ENCODE measurements around the gene HOXB8. TPM values are rescaled to one million over a fixed set of nuclear protein-coding genes. Genes with fewer than 3 reads are reported as not detected.

HOXB8 gene
- polyA plus RNA-seq (ENCODE audit: insufficient read length): 44.8 TPM
- long read RNA-seq, donor 1, transcript HOXB8-203 (2 exons, 743 nt): major isoform, 29 of 44 reads
- long read RNA-seq, donor 1, transcript HOXB8-201 (2 exons, 1,823 nt): minor isoform, 15 of 44 reads
- long read RNA-seq, donor 1, partial matches to known transcripts: 0 of 44 reads
- long read RNA-seq, donor 1, other reads (novel, unspliced or antisense): 0 of 44 reads
- long read RNA-seq, donor 2, transcript HOXB8-203 (2 exons, 743 nt): major isoform, 18 of 64 reads
- long read RNA-seq, donor 2, transcript HOXB8-201 (2 exons, 1,823 nt): minor isoform, 13 of 64 reads
- long read RNA-seq, donor 2, partial matches to known transcripts: 33 of 64 reads
- long read RNA-seq, donor 2, other reads (novel, unspliced or antisense): 0 of 64 reads
- long read RNA-seq, donor 3, transcript HOXB8-203 (2 exons, 743 nt): major isoform, 10 of 52 reads
- long read RNA-seq, donor 3, transcript HOXB8-201 (2 exons, 1,823 nt): minor isoform, 7 of 52 reads
- long read RNA-seq, donor 3, partial matches to known transcripts: 35 of 52 reads
- long read RNA-seq, donor 3, other reads (novel, unspliced or antisense): 0 of 52 reads
- long read RNA-seq, donor 4, partial matches to known transcripts: 0 of 3 reads
- long read RNA-seq, donor 4, other reads (novel, unspliced or antisense): 0 of 3 reads
- long read RNA-seq, donor 5, transcript HOXB8-203 (2 exons, 743 nt): major isoform, 12 of 18 reads
- long read RNA-seq, donor 5, transcript HOXB8-201 (2 exons, 1,823 nt): minor isoform, 6 of 18 reads
- long read RNA-seq, donor 5, partial matches to known transcripts: 0 of 18 reads
- long read RNA-seq, donor 5, other reads (novel, unspliced or antisense): 0 of 18 reads
- long read RNA-seq, donor 6, transcript HOXB8-201 (2 exons, 1,823 nt): minor isoform, 6 of 23 reads
- long read RNA-seq, donor 6, transcript HOXB8-203 (2 exons, 743 nt): major isoform, 17 of 23 reads
- long read RNA-seq, donor 6, partial matches to known transcripts: 0 of 23 reads
- long read RNA-seq, donor 6, other reads (novel, unspliced or antisense): 0 of 23 reads
- long read RNA-seq, donor 7, transcript HOXB8-203 (2 exons, 743 nt): major isoform, 22 of 34 reads
- long read RNA-seq, donor 7, transcript HOXB8-201 (2 exons, 1,823 nt): minor isoform, 12 of 34 reads
- long read RNA-seq, donor 7, partial matches to known transcripts: 0 of 34 reads
- long read RNA-seq, donor 7, other reads (novel, unspliced or antisense): 0 of 34 reads
- long read RNA-seq, donor 8, transcript HOXB8-203 (2 exons, 743 nt): major isoform, 9 of 13 reads
- long read RNA-seq, donor 8, partial matches to known transcripts: 0 of 13 reads
- long read RNA-seq, donor 8, other reads (novel, unspliced or antisense): 0 of 13 reads

DNA sequence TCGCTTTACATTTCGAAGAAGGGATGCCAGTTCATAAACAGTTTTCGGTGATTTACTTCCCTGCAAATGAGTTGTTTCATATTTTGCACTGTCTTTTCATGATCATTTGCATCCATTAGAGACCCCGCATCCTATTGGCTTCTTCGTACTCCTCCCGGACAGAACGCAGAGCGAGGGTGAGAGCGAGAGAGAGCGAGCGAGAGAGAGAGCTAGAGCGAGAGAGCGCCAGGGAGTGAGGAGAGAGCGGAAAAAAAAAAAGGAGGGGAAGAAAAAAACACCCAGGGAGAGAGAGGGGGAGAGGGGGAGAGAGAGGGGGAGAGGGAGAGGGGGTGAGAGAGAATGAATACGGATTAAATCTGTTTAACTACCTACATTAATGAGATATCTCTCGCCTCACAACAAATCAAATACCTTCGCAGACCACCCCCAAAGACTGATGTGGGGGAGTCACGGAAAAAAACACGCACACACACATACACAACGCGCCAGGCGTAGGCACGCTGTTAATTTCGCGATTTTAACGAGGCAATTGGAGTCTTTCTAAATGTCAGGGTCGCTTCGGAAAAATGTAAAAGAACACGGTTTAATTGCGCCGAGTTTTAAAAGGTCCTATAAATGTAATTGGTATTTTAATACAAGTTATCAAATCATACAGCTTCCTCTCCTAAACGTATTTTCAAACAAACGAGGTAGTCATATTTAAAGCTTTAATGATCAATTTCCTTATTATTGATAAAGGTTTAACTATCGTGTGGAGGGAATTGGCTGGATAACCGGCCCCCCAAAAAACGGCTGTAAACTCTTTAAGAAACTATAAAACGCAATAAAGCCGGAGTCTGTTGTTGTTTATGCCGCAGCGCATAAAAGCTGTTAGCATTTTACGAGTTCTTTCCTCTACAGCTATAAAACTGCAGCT lies at the start of gene HOXB8:
HOXB8 (minus strand) TSS at position 246 of the 916 bp plus-strand sequence. CDS start 588 bp downstream, outside the sequence.
- no peak for DNase-seq

DNA sequence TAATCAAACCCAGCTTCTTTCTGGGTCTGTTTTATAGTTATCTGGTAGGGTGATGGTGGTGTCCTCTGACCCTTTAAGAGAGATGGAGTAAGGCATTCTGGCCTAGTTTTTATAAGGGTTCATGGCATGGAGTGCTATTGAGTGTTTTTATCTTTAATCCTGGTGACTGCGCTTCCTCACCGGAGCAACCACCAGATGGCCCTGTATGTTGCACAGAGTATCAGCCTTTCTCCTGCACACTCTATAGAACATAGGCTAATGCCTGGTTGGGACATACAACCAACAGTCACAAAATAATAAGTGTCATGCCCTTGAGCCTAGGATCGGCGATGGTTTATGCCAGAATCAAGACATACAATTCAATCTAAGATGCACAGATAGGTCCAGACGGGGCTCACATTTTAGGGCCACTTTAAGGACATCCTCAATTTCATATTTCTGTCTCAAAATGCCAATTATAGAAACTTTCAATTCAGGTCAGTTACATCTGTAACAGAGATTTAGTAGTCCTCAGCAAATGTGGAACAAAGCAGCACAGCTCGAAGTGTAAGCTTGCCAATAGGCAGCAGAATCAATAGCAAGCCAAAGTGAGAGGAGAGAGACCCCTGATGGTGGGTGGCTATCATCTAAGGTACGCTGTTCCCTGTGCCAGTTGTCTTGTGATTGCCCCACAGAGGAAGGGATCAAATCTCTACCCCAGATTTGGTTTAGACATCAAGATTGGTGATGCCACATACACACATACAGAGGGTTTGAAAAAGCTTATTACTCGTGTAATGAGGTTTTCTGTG lies 48.2 kb upstream of the HOXB8 start:
- no peak for DNase-seq

DNA sequence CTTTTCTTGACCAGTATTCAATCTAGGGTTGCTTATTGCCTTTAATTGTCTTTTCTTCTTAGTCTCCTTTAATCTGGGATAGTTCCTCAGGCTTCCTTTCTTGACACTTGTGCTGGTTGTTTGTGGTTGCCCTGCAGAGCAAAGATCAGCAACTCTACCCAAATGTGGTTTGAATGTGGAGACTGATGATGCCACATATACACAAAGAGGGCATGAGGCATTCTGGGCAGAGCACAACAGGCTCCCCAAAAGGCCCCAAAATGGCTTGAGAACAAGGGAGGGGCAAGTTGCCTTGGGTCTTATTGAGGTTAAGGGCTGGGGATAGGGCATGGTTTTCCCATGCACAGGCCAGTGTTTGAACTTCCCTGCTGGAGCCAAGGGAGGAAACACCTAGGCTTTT lies 40.8 kb upstream of the HOXB8 start:
- DNase-seq: no peak

DNA sequence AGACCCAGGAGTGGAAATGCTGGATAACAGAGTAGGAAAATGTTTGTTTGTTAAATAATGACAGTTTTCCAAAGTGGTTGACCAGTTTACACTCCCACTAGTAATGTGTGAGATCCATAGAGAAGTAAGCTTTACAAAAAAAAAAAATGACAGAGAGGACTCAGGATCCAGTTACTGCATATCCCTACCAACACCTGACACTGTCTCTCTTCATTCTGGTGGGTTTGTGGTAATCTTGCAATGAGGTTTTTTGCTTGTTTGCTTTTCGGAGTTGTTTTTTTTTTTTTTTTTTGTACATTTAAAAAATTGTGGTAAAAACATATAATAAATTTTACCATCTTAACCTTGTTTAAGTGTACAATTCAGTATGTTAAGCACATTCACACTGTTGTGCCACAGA lies 34.6 kb upstream of the HOXB8 start:
- no peak for DNase-seq

DNA sequence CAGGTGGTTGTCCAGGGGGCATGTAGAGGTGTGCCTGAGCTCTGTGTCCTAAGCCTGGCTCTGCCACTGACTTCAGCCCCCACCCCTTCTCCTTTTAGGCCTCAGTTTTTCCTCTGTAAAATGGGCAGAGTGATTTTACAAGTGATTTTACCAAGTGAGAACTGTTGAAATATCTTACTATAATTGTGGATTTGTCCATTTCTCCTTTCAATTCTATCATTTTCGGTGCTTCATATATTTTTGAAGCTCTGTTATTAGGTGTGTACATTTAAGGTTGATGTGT lies 32.8 kb upstream of the HOXB8 start:
- no peak for DNase-seq

DNA sequence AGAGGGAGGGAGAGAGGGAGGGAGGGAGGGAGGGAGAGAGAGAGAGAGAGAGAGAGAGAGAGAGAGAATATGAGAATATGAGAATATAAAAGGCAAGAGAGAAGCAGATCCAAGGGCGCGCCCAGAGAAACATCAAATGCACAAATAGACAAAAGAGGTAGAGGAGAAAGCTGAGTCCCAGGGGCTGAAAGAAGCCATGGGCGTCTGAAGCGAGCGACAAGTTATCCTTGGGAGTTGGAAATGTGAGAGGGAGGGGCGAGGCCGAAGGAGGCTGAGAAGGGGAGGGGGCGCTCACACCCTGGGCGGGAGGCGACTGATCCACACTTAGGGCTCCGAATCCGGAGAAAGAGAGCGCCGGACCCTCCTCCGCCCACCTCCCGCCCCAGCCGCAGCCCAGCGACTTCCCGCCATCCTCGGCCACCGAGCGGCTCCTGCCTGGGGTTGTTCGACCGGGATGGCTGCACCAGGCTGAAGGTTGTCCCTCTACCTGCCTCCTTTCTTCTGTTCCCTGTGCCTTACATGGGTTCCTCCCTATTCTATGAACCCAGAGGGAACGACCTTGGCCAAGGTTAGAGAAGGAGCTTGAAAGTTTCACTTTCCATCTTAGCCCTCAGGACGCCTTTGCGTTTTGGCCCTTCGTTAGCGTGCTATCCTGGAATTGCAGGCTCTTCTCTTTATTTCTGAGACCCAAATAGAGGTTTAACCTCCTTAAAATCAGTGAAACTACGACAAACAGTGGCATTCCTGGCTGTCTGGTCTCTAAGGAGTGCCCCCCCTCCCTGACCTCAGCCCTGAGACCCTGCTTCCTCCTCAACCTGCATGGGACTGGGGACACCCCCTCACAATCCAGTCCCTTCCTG lies 32.2 kb upstream of the HOXB8 start:
- DNase-seq: no peak

DNA sequence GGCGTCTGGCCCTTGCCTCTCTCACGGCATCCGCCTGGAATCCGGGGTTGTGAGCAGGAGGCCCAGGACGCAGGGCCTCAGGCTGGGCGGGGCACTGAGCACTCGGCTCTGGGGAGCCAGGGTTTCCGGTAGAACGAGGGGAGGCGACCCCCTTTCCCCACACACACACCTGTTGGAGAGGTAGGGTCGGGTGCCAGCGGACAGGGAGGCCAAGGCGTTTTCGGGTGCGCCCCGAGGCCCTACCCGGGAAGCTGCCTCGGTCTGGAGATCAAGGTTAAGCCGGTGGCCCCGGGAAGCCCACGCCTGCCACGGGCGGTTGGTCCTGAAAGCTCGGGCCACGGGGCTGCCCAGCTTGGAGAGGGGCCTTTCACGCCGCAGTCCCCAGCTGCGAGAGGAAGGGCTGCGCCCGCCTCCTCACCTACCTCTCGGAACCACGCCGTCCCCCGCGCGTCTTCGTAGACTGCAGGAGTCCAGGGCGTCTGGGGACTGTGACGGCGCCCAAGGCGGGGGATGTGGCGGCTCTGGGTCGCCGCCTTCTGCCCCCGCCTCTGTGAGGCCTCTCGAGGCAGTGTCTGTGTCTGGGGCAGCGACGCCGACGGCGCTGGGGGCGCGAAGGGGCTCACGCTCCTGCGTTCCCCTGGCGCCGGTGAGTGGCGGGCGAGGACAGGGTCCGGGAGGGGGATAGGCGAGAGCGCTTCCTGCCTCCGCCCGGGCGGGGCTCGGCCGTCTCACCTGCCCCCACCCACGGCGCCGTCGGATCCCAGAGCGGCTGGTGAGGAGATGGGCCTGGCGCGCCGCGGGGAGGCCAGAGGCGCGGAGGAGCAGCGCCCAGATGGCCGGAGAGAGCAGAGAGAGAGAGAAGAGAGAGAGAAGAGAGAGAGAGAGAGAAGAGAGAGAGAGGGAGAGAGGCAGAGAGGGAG lies 31.4 kb upstream of the HOXB8 start:
- DNase-seq: no peak

DNA sequence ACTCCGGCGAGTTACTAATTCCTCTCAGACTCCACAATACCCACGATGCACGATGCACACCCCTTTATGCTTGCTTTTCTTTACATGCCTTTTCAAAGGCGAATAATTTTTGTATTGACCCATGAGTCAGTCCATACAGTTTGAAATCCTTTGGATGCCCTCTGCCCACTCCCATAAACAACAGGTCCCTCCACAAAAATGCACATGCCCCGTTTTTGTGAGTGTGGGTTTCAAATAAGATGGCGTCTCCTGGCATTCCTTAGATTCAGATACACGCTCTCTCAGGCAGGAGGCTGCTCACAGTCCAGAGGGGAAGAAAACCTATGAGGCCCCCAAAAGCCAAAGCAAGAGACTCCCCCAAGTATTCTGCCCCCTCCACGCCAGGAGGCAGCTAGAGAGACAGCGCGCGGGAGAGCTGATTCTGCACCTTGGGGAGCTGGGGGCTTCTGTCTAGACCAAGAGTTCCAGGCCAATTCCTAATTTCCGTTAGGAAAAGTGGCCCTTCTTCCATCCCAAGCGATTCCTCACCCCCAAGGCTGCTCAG lies 30.6 kb upstream of the HOXB8 start:
- DNase-seq: no peak

DNA sequence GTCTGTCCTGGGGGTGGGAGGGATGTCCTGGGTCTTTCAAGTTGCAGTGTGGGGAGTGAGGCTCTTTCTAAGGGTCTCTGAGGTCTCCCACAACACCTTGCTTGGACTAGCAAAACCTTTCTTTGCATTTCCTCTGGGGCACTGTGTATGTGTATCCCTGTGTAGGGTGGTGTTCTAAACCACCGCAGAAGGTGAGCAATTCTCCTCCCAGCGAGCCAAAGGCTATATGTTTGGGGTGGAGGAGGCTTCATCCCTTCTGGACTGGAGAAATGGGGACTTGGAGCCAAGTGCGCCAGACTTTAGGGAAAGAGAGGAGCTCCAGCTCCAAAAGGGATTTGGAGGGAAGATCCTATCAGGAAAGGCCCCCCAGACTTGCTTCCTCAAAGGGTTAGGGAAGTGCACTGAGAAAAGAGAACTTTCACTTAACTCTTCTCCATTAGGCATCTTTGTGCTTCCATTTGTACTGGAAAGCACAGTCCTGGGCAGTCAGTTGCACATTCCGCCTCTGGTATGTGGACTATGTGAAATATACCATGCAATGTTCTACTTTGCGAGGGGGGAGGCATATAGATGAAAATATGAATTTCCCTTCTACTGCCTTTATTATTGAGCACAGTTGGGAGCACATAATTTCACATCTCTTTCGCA lies 29.9 kb upstream of the HOXB8 start:
- DNase-seq: no peak

DNA sequence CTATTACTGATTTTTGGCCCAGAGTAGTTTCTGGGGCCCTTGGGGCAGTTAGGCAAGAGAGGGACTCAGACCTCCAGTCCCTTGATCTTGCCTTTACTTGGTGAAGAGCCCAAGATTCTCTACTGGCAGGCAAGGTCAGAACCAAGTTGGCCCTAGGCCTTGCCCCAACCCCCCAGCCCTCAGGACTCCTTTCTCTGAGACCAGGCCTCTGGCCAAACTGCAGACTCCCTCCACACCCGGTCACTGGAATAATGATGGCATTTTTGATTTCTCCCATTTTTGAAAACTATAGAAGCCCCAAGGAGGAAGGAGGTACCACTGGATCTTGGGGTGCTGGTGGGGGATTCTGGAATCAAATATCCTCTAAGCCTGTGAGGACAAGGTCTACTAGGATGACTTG lies 29.1 kb upstream of the HOXB8 start:
- DNase-seq: no peak

DNA sequence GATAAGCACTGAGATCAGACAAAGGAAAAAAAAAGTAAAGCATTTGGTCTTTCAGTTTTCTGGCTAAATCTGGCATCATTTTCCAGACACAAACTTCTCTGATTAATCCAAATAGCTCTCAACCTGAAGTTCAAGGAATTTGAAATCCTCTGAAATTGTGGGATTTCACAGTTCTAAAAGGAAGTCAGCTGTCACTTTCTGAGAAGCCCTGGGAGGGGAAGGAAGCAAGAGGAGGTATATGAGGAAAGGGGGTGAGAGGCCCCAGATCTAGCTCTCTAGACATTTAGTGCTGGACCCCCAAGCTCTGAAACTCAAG lies 28.6 kb upstream of the HOXB8 start:
- DNase-seq: no peak

DNA sequence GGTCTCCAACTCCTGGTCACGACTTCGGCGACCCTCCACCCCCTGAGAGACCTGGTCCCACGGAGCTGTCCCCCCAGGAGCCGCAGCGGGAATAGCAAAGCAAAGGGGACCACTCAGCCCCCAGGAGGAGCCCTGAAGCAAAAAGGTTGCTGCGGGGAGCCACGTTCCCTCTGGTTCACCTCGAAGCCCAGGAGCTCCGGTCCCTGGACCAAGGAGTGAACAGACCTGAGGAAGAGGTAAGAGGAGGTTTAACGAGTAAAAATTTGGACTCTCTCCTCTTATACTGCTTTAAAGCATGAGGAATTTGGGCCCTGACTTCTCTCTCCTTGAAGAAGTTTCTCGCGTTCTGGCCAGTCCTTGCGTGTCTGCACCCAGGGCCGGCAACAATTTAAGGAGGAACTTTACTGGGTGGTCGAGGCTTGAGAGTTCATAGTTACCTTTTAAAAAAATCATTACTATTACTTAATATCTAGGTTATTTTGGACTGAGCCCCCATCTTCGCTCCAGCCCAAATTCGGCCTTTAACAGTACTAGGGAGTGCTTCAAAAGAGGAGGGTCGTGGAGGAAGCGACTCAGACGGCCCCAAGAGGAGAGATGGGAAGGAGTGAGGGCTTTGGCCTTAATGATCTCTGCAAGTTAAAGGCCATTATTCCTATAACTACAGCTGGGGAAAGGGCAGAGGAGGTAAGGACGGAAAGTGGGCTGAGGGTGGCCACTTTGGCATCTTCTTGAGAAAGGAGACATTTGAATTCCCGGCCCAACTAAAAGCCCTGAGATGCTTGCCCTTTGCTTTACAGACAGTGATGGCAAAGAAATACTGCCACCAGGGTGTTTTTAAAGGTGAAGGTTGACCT lies 28.0 kb upstream of the HOXB8 start:
- no peak for DNase-seq

DNA sequence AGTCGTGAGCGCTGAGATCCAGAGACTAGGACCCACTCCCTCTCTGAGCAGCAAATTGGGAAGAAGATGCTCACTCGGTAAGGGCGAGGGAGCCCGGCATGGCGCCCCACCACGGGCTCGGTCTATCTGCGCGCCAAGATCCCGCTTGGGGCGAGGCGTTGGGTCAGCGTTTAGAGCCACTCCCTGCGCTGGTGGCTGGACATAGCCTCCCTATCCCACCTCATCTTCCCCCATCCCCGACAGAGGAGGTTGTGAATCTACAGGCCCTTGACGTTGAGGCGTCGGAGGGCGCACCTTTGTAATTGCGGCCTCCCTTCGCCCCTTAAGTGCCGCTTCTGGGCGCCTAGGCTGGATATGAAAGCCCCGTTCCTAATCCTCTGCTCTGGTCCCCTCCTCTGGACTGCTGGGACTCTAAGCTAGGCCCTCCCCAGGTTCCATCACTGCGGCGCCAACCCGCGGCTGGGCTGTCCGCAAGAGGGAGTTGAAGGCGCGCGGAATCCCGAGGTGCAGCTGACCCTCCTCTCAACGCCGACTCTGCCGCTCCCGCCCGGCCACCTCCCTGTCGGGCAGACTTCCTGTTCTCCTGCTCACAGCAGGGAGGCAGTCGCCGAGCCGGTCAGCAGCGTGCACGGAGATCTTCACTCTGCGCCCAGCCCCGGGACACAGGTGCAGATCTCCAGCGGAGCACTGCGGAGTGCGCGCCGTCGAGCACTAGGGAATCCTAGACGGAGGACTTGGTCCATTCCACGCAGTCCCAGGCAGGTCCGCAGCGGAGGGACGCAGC lies 27.2 kb upstream of the HOXB8 start:
- no peak for DNase-seq

DNA sequence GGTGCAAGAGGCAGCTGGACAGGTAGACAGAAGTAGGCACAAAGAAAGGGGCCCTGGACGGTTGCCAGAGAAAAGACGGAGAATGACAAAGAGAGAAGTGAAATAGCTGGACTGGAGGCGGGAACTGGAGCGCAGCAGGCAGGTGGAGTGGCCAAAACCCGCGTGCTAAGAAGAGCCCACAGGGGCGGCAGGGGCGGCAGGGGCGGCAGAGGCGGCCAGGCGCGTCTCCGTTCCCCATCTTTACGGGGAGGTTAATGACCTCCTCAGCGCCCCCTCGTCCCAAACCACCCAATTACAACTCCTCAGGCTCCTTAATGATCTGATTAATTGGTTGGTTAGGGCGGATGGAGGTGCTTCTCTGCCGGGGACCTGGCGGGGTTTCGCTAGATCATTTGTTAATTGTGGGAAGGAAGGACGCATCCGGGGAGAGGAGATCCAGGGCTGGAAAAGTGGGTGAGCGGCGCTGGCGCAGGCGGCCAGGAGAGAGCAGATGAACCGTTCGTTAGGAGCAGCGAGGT lies 26.5 kb upstream of the HOXB8 start:
- no peak for DNase-seq

DNA sequence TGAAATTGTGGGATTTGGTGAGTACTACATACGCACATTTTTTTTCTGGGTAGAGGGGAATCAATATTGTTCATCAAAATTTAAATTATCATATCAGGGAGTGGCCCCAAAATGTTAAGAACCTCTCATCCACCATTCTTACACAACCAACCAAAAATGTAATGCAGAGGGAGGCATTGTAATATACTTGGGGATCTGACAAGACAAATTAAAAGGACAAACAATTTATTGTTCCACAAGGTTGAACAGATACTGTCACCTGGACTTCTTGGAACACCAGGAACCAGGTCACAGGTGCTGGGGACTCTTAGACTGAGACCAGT lies 25.7 kb upstream of the HOXB8 start:
- DNase-seq: no peak
